HG03575 (cell line): ENCODE results near the gene PDE4D.
"Not testable (repeated sequence)": the region's sequence is repeated elsewhere in the genome, so short reads cannot be mapped to it uniquely, and the experiment has no call there.

ENCODE experiments used
- ATAC-seq: cut with Tn5 transposase; IDR thresholded peaks from one replicate; pipeline ENCODE4 v1.9.1; 2021; ENCODE audit not compliant: unreplicated experiment, insufficient number of reproducible peaks, low FRiP score; ENCODE audit errors: extremely low read depth

Gene PDE4D

DNA sequence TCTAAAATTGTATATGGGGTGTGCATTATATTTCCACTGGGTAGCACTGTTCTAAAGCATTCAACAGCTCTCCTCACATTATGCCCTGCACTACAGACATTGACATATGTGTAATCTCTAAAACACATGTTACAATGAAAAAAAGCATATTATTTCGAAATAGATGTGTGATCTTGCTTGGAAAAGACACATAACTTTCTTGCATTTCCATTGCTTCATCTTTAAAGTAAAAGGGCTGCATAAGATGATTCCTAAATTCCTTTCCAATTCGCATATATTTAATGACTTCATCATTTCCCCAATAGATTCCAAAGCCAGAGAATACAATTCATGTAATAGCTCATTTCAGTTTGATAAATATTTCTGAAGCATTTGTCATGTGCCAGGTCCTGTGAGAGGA, 566.9 kb downstream of the PDE4D start:
- no peak for ATAC-seq

DNA sequence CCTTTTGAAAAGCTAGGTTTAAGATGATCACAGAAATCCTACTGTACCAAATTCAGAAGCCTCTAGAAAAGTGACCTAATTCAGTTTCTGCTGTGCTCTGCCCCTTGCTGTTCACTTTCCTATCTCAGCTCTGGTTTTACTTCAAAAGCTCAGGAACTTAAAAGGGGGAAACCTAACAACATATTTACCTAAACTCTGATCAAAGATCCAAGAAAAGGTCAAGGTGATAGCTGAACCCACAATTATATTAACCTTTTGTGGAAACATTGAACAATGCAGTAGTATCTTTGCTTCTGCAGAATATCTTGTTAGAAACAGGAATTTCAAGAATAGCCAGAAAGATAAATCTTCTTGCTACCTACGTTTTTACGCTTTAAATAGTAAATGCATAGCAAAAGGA, 568.5 kb downstream of the PDE4D start:
- ATAC-seq: no peak

DNA sequence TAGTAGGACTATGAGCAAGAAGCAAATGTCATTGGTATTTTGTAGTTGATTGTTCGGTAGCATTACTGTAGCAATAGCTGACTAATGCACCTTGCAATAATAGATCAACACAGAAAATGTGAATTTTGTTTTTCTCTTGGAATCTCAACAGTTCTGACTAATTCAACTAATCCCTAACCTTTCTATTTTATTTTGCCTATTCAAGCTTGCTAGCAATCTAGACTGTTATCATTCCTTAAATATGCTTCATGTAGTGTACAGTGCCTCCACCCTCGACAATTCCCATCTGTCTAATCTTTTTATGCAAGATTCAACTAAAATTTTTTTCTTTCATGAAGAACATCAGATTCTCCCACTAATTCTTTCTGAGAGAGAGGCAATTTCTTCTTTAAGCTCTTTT, 570.6 kb downstream of the PDE4D start:
- no peak for ATAC-seq

DNA sequence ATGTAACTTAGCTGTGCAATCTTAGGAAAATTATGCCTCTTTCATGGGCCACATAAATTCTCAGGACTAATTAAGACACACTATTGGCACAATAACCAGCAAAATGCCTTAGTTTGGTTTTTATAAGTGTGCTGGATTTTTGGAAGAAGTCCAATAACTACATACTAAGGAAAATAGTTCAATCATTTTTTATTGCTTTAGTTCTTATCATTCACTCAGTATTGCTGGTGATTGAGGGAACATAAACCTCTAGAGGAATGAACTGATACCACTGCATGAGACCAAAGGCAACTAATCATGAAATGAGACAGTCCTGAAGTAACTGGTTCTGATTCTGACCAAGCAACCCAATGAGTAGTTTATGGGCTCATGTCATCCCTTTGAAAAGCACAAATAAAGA, 571.5 kb downstream of the PDE4D start:
- no peak for ATAC-seq

DNA sequence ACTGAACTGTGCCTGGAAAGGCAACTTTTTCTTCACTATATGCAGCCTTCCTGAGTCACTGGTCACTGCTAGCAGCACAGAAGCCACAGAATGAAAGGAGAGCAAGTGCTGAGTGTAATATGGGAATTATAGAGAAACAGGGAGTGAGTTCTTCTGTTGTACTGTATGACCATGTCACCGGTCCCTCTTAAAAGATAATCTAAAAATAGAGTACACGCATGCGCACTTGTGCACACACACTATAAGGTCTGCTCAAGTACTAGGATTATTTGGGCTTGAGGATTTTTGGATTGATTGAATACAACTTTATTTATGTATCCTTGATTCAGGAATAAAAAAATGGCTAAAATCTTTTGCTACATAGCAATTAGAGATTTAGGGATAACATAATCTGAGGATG, 571.9 kb downstream of the PDE4D start:
- ATAC-seq: no peak

DNA sequence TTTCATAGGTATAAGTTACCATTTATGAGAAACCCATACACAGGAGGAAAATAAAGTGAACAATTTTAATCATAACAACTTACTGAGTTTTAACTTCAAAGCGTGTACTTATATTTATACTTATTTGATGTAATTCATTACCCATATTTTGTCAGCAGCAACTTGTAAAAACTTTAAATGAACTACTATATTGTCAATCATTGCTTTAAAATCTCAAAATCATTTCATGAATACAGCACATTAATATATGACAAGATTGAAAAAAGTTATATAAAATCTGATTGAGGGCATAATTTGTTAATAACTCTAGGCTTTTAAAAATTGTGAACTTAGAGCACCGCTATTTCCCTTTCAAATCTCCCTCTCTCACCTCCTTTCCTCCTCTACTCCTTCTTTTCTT, 573.1 kb downstream of the PDE4D start:
- no peak for ATAC-seq

DNA sequence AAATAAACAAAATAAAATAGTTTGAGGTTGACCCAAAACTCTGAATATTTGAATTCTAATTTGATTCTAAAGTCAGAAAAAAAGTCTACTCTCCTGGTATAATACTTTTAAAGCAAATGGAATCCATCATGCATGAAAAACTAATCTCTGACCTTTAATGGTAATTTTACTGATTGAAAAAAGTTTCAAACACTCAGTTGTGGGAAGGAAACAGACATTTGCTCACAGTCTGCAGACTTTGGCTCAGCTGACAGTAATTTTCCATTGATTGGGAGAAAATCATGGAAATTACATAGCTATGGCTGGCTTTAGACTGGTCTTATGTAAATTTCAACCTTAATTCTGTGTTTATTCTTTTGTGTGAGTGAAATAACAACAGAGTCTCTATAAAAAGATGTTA, 574.3 kb downstream of the PDE4D start:
- no peak for ATAC-seq

DNA sequence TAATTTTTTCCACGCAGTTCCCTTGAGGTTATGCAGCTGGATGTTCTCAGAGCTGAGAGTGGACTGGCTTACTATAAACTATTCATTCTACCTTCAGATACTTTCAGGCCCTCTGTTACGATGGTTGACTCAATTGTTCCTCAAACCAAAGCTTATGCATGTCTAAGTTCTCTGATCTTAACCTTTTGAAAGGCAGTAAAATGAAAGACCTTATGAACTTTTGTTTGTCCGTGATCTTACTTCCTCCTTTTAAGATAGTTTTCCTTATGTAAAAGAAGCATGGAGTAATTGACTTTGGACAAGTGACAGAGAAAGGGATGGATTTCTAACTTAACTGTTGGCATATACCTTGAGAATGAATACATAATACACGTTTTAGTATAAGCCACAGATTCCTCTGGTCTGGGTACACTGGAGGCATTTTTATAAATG, 575.7 kb downstream of the PDE4D start:
- no peak for ATAC-seq

DNA sequence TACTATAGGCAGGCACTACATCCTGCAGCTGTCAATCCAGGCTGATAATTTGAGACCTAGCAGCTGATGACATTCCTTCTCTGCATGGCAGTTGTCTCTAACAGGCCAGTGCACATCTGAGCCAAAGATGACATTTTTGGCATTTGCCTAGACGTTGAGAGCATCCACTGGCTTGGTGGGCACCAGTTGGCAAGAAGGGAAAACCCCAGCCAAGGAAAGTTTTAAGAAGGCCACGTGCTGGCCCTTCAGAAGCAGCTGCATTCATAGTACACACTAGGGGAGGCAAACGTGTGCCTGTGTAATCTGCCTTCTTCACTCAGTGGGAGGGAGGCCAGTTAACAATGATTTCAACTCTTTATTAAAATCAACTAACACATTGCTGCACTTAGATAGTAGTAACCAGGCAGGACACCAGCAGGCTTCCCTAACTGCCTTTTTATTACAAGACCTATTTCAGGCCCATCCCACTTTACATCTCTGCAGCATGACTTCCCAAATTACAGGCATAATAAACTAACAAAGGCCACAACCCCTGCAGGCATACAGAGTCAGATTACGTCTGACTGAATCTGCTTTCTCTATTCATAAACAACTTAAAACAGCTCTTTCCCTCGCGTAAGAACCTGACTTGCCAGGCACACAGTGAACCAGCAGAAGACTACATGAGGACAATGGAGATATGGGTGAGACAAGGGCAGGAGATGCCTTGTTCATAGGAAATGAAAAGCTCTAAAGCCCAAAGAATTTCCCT, 576.3 kb downstream of the PDE4D start:
- ATAC-seq: no peak

DNA sequence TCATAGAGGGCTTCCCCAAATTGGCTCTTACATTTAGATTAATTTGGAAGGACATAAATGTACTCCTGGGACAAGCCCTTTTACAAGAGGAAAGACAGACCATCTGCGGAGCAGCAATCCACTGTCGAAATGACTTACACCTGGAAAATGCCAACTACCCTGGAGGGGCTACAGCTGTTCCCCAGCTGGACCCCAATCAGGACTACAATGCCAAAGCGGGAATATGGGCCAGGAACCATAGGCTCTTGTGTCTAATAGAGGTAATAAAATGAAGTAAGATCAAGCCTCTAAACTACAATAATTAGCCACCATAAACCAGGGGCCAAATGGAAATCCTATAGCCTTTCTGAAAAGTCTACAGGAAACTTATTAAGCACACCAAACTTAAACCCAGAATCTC, 581.3 kb downstream of the PDE4D start:
- ATAC-seq: no peak

DNA sequence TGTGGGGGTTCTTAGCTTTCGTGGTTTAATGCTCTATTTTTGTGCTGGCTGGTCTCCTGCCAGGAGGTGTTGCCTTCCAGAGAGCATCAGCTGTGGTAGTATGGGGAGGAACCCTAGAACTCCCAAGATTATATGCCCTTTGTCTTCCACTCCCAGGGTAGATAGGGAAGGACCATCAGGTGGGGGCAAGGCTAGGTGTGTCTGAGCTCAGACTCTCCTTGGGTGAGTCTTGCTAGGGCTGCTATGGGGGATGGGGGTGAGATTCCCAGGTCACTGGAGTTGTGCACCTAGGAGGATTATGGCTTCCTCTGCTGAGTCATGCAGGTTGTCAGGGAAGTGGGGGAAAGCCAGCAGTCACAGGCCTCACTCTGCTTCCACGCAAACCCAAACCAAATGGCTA, 584.8 kb downstream of the PDE4D start:
- not testable (repeated sequence) for ATAC-seq

DNA sequence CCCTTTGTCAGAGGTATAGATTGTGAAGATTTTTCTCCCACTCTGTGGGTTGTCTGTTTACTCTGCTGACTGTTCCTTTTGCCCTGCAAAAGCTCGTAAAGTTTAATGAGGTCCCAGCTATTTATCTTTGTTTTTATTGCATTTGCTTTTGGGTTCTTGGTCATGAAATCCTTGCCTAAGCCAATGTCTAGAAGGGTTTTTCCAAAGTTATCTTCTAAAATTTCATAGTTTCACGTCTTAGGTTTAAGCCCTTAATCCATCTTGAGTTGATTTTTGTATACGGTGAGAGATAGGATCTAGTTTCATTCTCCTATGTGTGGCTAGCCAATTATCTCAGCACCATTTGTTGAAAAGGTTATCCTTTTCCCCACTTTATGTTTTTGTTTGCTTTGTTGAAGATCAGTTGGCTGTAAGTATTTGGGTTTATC, 590.2 kb downstream of the PDE4D start:
- not testable (repeated sequence) for ATAC-seq

DNA sequence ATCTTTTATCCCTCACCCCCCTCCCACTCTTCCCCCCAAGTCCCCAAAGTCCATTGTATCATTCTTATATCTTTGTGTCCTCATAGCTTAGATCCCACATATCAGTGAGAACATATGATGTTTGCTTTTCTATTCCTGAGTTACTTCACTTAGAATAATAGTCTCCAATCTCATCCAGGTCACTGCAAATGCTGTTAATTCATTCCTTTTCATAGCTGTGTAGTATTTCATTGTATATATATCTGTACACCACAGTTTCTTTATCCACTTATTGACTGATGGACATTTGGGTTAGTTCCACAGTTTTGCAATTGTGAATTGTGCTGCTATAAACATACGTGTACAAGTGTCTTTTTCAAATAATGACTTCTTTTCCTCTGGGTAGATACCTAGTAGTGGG, 591.0 kb downstream of the PDE4D start:
- not testable (repeated sequence) for ATAC-seq

DNA sequence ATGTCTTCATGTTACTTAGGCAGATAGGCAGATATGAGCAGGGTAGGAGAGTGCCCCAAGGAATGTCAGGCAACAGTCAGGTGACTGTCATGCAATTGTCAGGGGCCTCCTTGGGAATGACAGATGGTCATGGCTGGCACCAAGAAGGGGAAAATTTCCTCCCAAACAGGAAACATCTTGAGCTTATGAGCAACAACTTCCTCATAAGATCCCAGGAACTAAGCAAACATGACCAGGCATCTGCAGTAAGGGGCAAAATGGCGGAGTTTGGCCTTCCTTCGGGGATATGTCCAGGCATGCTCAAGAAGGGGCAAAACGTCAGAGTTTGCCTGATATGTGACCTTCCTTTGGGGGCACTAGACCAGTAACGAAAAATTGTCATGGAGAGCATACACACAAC, 591.8 kb downstream of the PDE4D start:
- ATAC-seq: no peak

DNA sequence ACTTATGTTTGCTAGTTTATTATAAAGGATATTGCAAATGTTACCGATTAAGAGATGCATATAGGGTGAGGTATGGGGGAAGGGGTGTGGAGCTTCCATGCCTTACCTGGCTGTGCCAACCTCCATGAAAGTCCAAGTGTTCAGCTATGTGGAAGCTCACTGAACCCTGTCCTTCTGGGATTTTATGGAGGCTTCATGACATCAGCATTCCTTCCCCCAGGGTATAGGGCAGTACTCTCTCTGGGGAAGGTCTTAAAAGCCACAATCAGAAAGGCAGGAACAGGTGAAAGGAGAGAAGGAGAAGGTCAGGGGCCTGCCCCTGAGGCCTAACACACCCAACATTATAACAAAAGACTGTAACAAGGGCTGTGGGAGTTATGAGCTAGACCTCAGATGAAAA, 592.6 kb downstream of the PDE4D start:
- ATAC-seq: no peak

DNA sequence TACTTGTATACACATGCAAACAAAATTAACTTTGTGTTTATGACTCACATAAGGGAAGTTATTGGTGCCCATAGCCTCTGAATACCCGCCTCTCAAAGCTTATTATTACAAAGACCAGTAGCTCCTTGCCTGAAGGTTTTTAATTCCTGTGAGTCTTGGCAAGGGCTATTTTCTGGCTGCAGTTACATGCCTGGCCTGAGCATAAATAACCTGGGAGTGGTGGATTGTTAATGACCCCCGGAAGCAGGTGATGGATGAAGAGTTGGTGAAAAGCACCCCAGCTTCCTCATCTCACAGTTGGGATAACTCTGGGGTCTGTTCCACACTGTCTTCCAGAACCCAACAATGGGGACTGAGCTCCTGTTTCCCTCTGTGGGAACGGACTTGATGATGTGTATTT, 594.5 kb downstream of the PDE4D start:
- no peak for ATAC-seq

DNA sequence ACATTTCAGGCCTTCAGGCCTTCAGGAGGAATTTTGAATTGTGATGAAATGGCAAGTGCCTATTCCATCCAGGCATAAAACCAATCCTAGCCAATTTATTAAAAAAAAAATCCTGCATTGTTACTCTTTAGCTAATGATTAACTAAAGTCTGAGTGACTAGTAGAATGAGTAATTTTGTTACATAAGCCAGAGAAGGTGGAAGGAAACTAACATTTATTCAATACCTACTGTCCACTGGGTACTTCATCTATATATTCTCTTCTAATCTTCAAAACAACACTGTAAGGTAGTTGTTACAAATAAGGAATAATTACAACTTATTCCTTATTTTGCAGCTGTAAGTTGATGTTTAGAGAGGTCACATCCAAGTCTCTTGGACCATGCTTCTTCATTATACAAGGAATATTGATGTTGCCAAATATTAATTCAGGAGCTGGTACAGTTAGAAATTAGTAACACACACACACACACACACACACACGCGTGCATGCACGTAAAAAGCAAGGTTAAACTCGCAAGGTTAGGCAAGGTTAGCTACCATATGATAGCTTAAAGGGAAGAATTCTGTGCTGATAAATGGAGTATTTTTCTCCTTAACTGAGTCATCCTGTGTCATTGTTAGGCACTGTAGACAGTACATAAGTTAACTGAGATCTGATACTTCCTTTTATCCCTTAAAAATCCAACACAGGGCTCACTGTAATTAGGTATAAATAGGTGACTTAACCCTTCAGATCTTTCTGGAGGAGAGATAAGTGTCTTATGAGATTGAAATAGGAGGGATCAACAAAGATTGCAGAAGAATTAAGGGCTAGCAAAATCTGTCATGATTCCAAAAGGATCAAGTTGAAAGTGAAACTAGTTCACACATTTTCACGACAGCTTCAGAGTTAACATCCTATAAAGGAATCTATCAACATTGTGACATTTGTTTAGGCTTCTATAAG, 596.9 kb downstream of the PDE4D start:
- ATAC-seq: no peak

DNA sequence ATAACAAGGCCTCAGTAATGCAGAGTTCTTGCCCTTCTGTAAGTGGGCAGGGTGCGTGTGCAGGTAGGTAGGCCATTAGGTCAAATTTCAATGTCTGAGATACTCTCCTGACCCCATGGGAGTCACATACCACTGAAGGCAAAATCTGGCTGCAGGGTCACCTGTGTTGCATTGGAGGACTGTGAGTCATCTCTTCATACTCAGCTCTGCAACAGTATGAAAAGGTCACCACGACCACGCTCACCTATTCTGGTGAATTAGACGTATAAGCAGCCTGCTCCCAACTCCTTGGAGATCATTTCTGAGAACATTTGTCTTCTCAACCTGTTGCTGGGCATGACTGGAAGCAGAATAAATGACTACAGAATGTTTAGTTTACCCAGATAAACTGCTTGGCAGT, 599.8 kb downstream of the PDE4D start:
- ATAC-seq: no peak

DNA sequence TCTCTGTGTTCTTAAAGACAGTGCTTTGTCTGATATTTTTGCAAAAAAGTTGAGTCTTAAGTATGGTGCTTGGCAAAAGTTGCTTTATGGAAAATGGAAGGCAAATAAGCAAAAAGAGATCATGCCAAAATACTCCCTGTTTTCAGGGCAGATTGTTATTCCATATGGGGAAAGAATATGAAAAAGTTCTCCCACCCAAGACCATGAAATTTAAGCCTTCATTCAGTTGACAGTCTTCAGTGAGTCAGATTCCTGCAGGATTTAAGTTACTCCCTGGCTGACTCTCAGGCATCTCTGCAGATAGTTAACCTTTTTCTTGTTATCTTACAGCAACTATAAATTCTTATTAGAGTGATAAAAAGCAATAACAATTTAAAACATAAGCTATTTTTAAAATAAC, 601.6 kb downstream of the PDE4D start:
- ATAC-seq: no peak

DNA sequence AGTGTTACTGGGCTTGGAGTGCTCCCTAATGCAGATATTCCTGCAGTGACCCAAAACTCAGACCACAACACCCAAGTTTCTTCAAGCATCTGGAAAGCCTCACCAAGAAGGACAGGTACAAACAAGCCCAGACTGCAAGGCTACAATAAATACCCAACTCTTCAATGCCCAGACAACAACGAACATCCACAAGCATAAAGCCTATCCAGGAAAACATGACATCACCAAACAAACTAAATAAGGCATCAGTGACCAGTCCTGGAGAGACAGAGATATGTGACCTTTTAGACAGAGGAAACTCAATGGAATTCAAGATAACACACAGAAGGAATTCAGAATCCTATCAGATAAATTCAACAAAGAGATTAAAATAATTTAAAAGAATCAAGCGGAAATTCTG, 605.6 kb downstream of the PDE4D start:
- ATAC-seq: no peak
